Measurements from ENCODE around the gene HMGCLL1.

DNA sequence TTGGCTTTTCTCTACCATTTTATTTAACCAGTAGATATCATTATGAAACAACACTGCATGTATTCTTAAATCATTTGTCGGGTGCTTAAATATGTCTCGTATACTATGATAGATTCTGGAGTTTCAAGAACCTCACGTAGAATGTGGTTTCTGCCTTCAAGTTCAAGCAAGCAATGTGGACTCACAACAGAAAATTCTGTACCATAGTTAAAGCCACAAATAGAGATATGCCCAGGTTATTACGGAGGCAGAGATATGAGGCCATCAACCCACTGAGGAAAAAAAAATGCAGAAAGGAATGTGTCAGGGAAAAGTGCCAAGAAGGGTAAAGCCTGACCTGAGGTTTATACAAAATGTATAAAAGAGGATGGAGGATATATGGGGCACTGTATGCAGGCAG lies 141.9 kb downstream of the HMGCLL1 start:
- TF ChIP-seq, protein P1, sequence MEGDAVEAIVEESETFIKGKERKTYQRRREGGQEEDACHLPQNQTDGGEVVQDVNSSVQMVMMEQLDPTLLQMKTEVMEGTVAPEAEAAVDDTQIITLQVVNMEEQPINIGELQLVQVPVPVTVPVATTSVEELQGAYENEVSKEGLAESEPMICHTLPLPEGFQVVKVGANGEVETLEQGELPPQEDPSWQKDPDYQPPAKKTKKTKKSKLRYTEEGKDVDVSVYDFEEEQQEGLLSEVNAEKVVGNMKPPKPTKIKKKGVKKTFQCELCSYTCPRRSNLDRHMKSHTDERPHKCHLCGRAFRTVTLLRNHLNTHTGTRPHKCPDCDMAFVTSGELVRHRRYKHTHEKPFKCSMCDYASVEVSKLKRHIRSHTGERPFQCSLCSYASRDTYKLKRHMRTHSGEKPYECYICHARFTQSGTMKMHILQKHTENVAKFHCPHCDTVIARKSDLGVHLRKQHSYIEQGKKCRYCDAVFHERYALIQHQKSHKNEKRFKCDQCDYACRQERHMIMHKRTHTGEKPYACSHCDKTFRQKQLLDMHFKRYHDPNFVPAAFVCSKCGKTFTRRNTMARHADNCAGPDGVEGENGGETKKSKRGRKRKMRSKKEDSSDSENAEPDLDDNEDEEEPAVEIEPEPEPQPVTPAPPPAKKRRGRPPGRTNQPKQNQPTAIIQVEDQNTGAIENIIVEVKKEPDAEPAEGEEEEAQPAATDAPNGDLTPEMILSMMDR (IDR thresholded peaks at IDR 0.05): no peak
- TF ChIP-seq EP300 (IDR thresholded peaks at IDR 0.05) (no peak), POLR2A (IDR thresholded peaks at IDR 0.05) (no peak)

All from gastroesophageal sphincter (tissue), 3 donors.